ENCODE results near the gene HMG20B. TPM values are rescaled to one million over a fixed set of nuclear protein-coding genes. Genes with fewer than 3 reads are reported as not detected.

HMG20B gene
- total RNA-seq, 1 experiment from 2014 or later, result 186 TPM

DNA sequence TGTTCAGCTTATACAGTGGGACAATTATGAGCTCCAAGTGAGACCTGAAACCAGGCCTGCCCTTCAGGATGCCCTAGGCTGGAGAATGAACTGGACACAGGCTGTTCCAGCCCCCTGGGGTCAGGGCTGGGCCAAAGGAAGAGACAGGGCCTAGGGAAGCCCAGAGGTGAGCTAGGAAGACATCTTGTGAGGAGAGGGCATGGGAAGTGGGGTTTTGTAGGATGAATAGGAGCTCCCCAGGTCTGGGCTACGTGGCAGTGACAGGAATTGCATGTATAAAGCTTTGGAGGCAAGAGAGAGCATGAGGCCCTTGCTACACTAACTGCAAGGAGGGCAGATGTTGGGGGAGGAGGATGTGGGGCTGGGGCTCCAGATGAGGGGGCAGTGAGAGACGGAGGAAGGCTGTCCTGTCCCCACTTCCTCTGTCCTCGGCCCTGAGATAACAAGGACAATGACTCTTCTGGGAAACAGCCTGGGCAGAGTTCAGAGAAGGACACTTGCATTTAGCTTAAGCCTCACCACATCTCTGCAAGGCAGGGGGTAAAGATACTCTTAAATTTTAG is 35.4 kb downstream of the HMG20B start:
- no peak overlapping the region for H2AFZ ChIP-seq (ENCODE audit: low read depth, low read length, poor library complexity, severe bottlenecking)
- DNase-seq (ENCODE audit: low read depth, low spot score) (no peak), ATAC-seq (no peak)
- intact Hi-C loops (cut with micrococcal nuclease), result no loop called here
- H3K4me1 ChIP-seq (ENCODE audit: control insufficient read depth in 1 of 2, insufficient read depth in 2 of 2, low read length in 2 of 2), result peaks cover 13 to 28% of the 10 kb centered on the region in 2 experiments
- H4K20me1 ChIP-seq (ENCODE audit: insufficient read depth), result no peaks in the 10 kb centered on the region
- H3K27ac ChIP-seq (ENCODE audit: low read depth, low read length), result peak overlapping the region; percentile 79
- TF ChIP-seq RAD21 (IDR thresholded peaks at IDR 0.05; ENCODE audit: low read depth) (no peak), YY1 (IDR thresholded peaks at IDR 0.05; ENCODE audit: extremely low read depth, insufficient replicate concordance, low read depth, low read length) (no peak), EGR1 (IDR thresholded peaks at IDR 0.05; ENCODE audit: low read depth) (no peak), ELF1 (IDR thresholded peaks at IDR 0.05; ENCODE audit: borderline replicate concordance, low read depth) (no peak), TCF7L2 (IDR thresholded peaks at IDR 0.05; ENCODE audit: borderline replicate concordance, extremely low read depth, insufficient read depth, insufficient read length) (no peak), EZH2 (IDR thresholded peaks at IDR 0.05) (no peak)
- no peaks in the 10 kb centered on the region for H3K79me2 ChIP-seq (ENCODE audit: insufficient read depth, low read length)
- no TSS peak for BruUV-seq (replicated peaks)
- peak overlapping the region; percentile 67 for H3K9ac ChIP-seq (ENCODE audit: low read length)
- peaks cover 0 to 7% of the 10 kb centered on the region in 2 experiments; a peak in 1 of 4 replicates for H3K36me3 ChIP-seq (ENCODE audit: control insufficient read depth in 1 of 2, insufficient read depth in 2 of 2, low read length in 2 of 2)
- POLR2A ChIA-PET, result interaction anchor here (0.6 to 1.4 kb wide), 3 partner anchors 15 to 19 kb away, joined by 3 to 4 read pairs (median 3); partner anchors contain the start of gene CACTIN
- no peaks in the 10 kb centered on the region for H3K9me3 ChIP-seq (ENCODE audit: control insufficient read depth in 1 of 2, insufficient read depth in 1 of 2, low read depth in 1 of 2, low read length in 2 of 2)
- H3K4me2 ChIP-seq (ENCODE audit: low read length), result peak overlapping the region; percentile 83
- H3K9me2 ChIP-seq (ENCODE audit: insufficient read depth), result no peaks in the 10 kb centered on the region
- H3K4me3 ChIP-seq (replicated peaks in 1 of 2; ENCODE audit: low read depth in 1 of 2, low read length in 2 of 2), result peak overlapping the region; percentile 64 to 67
- H3K27me3 ChIP-seq (ENCODE audit: insufficient read depth, low read length), result no peaks in the 10 kb centered on the region
- CTCF ChIA-PET, result interaction anchor here (0.6 to 0.9 kb wide), 3 partner anchors 9 to 380 kb away, joined by 3 read pairs; no protein-coding TSS in a partner anchor
- RAD21 ChIA-PET (ENCODE audit: low non-redundant PET in 1 of 2, low total read pairs in 2 of 2, uncharacterized antibody in 2 of 2, unreplicated experiment in 2 of 2), result interaction anchor here in 1 of 2 experiments (0.6 to 1.2 kb wide), 2 partner anchors 17 to 31 kb away, joined by 3 to 5 read pairs; no protein-coding TSS in a partner anchor

DNA sequence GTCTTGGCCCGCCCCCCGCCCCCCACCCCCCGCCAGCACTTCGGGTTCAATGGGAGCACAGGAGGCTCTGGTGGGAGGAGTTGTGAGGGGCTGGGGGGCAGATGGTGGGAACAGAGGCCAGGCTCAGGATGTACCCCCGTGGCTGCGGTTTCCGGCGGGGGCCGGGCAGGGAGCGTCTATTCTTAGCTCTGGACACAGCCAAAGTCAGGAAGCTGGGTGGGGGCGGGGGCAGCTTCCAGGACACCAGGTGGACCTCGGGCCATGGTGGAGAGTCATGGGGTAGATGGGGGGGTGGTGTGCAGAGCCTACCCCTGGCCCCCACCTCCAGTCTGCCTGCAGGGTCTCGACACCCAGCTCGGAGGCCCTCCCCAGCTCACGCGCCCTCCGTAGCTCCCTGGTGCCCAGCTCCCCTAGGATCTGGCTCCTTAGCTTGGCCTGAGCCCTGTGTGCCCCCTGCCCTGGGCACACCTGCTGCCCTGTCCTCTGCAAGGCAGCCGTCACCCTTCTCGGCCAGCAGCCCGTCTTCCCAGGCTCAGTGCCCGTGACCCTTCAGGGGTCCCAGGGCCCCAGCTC is 36.1 kb downstream of the HMG20B start:
- Histone ChIP-seq H3K4me2 (ENCODE audit: low read length) (no peak overlapping the region), H3K4me3 (replicated peaks in 1 of 2; ENCODE audit: low read depth in 1 of 2, low read length in 2 of 2) (no peak overlapping the region), H3K9me3 (ENCODE audit: control insufficient read depth in 1 of 2, insufficient read depth in 1 of 2, low read depth in 1 of 2, low read length in 2 of 2) (no peaks in the 10 kb centered on the region), H3K36me3 (ENCODE audit: control insufficient read depth in 1 of 2, insufficient read depth in 2 of 2, low read length in 2 of 2) (peaks cover 0 to 7% of the 10 kb centered on the region in 2 experiments; a peak in 1 of 4 replicates), H3K27ac (ENCODE audit: low read depth, low read length) (peak overlapping the region; percentile 22; the same call in 1 of the 2 replicates), H3K27me3 (ENCODE audit: insufficient read depth, low read length) (no peaks in the 10 kb centered on the region), H3K4me1 (ENCODE audit: control insufficient read depth in 1 of 2, insufficient read depth in 2 of 2, low read length in 2 of 2) (peaks cover 13 to 28% of the 10 kb centered on the region in 2 experiments), H4K20me1 (ENCODE audit: insufficient read depth) (no peaks in the 10 kb centered on the region), H3K79me2 (ENCODE audit: insufficient read depth, low read length) (no peaks in the 10 kb centered on the region), H3K9me2 (ENCODE audit: insufficient read depth) (no peaks in the 10 kb centered on the region), H2AFZ (ENCODE audit: low read depth, low read length, poor library complexity, severe bottlenecking) (no peak overlapping the region), H3K9ac (ENCODE audit: low read length) (no peak overlapping the region)
- DNase-seq (ENCODE audit: low read depth, low spot score), result no peak
- POLR2A ChIA-PET, result interaction anchor here (0.6 to 1.4 kb wide), 3 partner anchors 14 to 18 kb away, joined by 3 to 4 read pairs (median 3); partner anchors contain the start of gene CACTIN
- RAD21 ChIA-PET (ENCODE audit: low non-redundant PET in 1 of 2, low total read pairs in 2 of 2, uncharacterized antibody in 2 of 2, unreplicated experiment in 2 of 2), result no interaction called here
- BruUV-seq (replicated peaks), result no TSS peak
- TF ChIP-seq JUND (IDR thresholded peaks at IDR 0.05) (no peak), SRF (IDR thresholded peaks at IDR 0.05; ENCODE audit: low read depth) (no peak)
- TF ChIP-seq, protein P1, sequence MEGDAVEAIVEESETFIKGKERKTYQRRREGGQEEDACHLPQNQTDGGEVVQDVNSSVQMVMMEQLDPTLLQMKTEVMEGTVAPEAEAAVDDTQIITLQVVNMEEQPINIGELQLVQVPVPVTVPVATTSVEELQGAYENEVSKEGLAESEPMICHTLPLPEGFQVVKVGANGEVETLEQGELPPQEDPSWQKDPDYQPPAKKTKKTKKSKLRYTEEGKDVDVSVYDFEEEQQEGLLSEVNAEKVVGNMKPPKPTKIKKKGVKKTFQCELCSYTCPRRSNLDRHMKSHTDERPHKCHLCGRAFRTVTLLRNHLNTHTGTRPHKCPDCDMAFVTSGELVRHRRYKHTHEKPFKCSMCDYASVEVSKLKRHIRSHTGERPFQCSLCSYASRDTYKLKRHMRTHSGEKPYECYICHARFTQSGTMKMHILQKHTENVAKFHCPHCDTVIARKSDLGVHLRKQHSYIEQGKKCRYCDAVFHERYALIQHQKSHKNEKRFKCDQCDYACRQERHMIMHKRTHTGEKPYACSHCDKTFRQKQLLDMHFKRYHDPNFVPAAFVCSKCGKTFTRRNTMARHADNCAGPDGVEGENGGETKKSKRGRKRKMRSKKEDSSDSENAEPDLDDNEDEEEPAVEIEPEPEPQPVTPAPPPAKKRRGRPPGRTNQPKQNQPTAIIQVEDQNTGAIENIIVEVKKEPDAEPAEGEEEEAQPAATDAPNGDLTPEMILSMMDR (IDR thresholded peaks at IDR 0.05 in 2 of 3, conservative IDR thresholded peaks at IDR 0.05 in 1 of 3; ENCODE audit: borderline replicate concordance in 1 of 3, insufficient read depth in 1 of 3, low read depth in 2 of 3, low read length in 2 of 3), result no peak
- intact Hi-C loops (cut with micrococcal nuclease), result no loop called here
- no peak for ATAC-seq
- CTCF ChIA-PET, result interaction anchor here (0.6 kb wide), 1 partner anchor 10 kb away, joined by 3 read pairs; no protein-coding TSS in a partner anchor

Measured in HCT116 (cell line).